Activated CD4-positive, alpha-beta T cell treated with anti-CD3 and anti-CD28 coated beads, Interleukin-2, Interleukin-6, amounts not matched to agents 100 ng/mL and 50 ng/mL, durations not matched to agents 16 hours and 8 hours (primary cell): ENCODE data around the gene RNU11.
"Not testable (repeated sequence)": the region's sequence is repeated elsewhere in the genome, so short reads cannot be mapped to it uniquely, and the experiment has no call there.

Source experiments
- DNase-seq: peaks from one replicate; pipeline ENCODE4 v3.0.0-alpha.2; 2020

RNU11 gene

GRCh38 chr1:28666806-28667205 is 18.4 kb downstream of the RNU11 start:
- no peak for DNase-seq

GRCh38 chr1:28668191-28668955 is 20.0 kb downstream of the RNU11 start, which contains the start of gene GMEB1:
GMEB1 (plus strand) TSS chr1:28668784; CDS start chr1:28683613, 14,829 bp downstream.
- peak; percentile 92 for DNase-seq

GRCh38 chr1:28668956-28669723 is 20.7 kb downstream of the RNU11 start:
- peak; percentile 55 for DNase-seq

- DNase-seq, result no peak
Observed at GRCh38 chr1:28671254-28671780, 22.9 kb downstream of the RNU11 start.

GRCh38 chr1:28672971-28673370 is 24.6 kb downstream of the RNU11 start:
- DNase-seq, result not testable (repeated sequence)

GRCh38 chr1:28675924-28676257 is 27.5 kb downstream of the RNU11 start:
- DNase-seq, result no peak

- no peak for DNase-seq
Observed at GRCh38 chr1:28680151-28680550, 31.8 kb downstream of the RNU11 start.

GRCh38 chr1:28682840-28683239 is 34.4 kb downstream of the RNU11 start:
- DNase-seq, result peak; percentile 7

- no peak for DNase-seq
Observed at GRCh38 chr1:28684937-28685336, 36.5 kb downstream of the RNU11 start.

- not testable (repeated sequence) for DNase-seq
Observed at GRCh38 chr1:28691627-28692026, 43.2 kb downstream of the RNU11 start.
